Measurements from ENCODE around the gene TGM6. TPM values are rescaled to one million over a fixed set of nuclear protein-coding genes. Genes with fewer than 3 reads are reported as not detected.

The TGM6 gene
- total RNA-seq, 1 experiment from 2014 or later = not detected

GRCh38 chr20:2348336-2348735 lies 32.4 kb upstream of the TGM6 start:
- peaks cover 5% of the 10 kb centered on the region in 2 experiments; a peak in 3 of 4 replicates for H3K4me1 Mint-ChIP-seq
- H3K23ac ChIP-seq (ENCODE audit: insufficient read length, low read depth, low read length) = no peak overlapping the region
- no peaks in the 10 kb centered on the region for H4K20me1 ChIP-seq (ENCODE audit: control insufficient read depth, insufficient read depth, insufficient read length)
- H2BK12ac ChIP-seq (ENCODE audit: insufficient read length, low read depth, low read length) = no peak overlapping the region
- no peak for DNase-seq
- H4K5ac ChIP-seq (ENCODE audit: insufficient read length, low read depth, low read length) = no peak overlapping the region
- no peak overlapping the region for H3K27ac ChIP-seq (ENCODE audit: insufficient read length, low read depth, low read length)
- H3K23me2 ChIP-seq (ENCODE audit: insufficient read length, low read depth, low read length, poor library complexity, severe bottlenecking) = no peaks in the 10 kb centered on the region
- H3K56ac ChIP-seq (ENCODE audit: insufficient read length, low read depth, low read length) = no peak overlapping the region
- H3K79me1 ChIP-seq (ENCODE audit: insufficient read depth, low read depth, low read length, poor library complexity, severe bottlenecking) = no peaks in the 10 kb centered on the region
- H3K4me2 ChIP-seq (ENCODE audit: insufficient read depth, insufficient read length, low read length) = no peak overlapping the region
- H2BK20ac ChIP-seq (ENCODE audit: low read depth, low read length, poor library complexity, severe bottlenecking) = no peak overlapping the region
- no CpG with 5 or more reads among the region's 5 CpGs for WGBS (ENCODE audit: extremely low coverage, insufficient read length, low lambda C conversion rate)
- no peaks in the 10 kb centered on the region for H3K9me3 ChIP-seq (ENCODE audit: control insufficient read depth, low read depth, low read length)
- no peak overlapping the region for H4K8ac ChIP-seq (replicated peaks; ENCODE audit: insufficient read length, low read depth, low read length)
- no peak overlapping the region for H2BK120ac ChIP-seq (ENCODE audit: low read depth, low read length, poor library complexity, severe bottlenecking)
- H2BK5ac ChIP-seq (ENCODE audit: insufficient read length, low read length) = no peak overlapping the region
- no peak overlapping the region for H2BK15ac ChIP-seq (ENCODE audit: low read depth, low read length)
- H3K27me3 Mint-ChIP-seq (ENCODE audit: low read depth) = no peaks in the 10 kb centered on the region
- H3K4ac ChIP-seq (ENCODE audit: low read depth, low read length) = no peak overlapping the region
- no peak overlapping the region for H4K91ac ChIP-seq (ENCODE audit: insufficient read length, low read depth, low read length)
- H3K14ac ChIP-seq (ENCODE audit: insufficient read depth, low read length) = no peak overlapping the region
- H3K4me3 Mint-ChIP-seq = no peak overlapping the region
- no peaks in the 10 kb centered on the region; the same call in 1 of the 2 replicates for H3K4me1 ChIP-seq (ENCODE audit: insufficient read depth, low read length)
- no peak overlapping the region for H3K9ac ChIP-seq (ENCODE audit: extremely low read depth, insufficient read length, low read length)
- peaks cover 4 to 6% of the 10 kb centered on the region in 2 experiments; a peak in 2 of 5 replicates for H3K9me3 Mint-ChIP-seq
- no peak overlapping the region for H2AK5ac ChIP-seq (ENCODE audit: insufficient read length, low read length)
- no peak overlapping the region for H3K18ac ChIP-seq (ENCODE audit: insufficient read length, low read depth, low read length)
- TF ChIP-seq CTCF (conservative IDR thresholded peaks at IDR 0.05) = no peak
- H3K27ac Mint-ChIP-seq = peak overlapping the region in 1 of 3 experiments; percentile 20; a peak in 1 of 7 replicates
- H2AFZ ChIP-seq (ENCODE audit: low read length) = no peak overlapping the region
- H3K36me3 Mint-ChIP-seq (ENCODE audit: insufficient read depth in 1 of 3, low read depth in 3 of 3) = no peaks in the 10 kb centered on the region; a peak in 1 of 7 replicates
- no peaks in the 10 kb centered on the region for H3K27me3 ChIP-seq (ENCODE audit: insufficient read depth, low read length)
- no peaks in the 10 kb centered on the region for H3K79me2 ChIP-seq (ENCODE audit: insufficient read depth, low read length)
- H3T11ph ChIP-seq (ENCODE audit: low read length) = no peak overlapping the region

Measured in H9 (cell line).